ENCODE results near the gene ADAMTS12.

GRCh38 chr5:33711094-33711679, 180.6 kb downstream of the ADAMTS12 start:
- no peak for TF ChIP-seq CTCF (IDR thresholded peaks at IDR 0.05)
- TF ChIP-seq POLR2A (IDR thresholded peaks at IDR 0.05): no peak

Measured in lower leg skin (tissue), 3 donors.